Lower lobe of right lung (tissue), 2 donors: ENCODE data around the gene POU1F1. TPM values are rescaled to one million over a fixed set of nuclear protein-coding genes. Genes with fewer than 3 reads are reported as not detected.

Experiments
- ATAC-seq, 2 donors: fragments of 200-7000 bp; cut with Tn5 transposase; one replicate each; pipeline ENCODE4 v1.9.1; 2020 to 2022; ENCODE audit warnings: mild to moderate bottlenecking in 2 of 2, moderate library complexity in 2 of 2
- DNase-seq: peaks from one replicate; pipeline ENCODE4 v3.0.0-alpha.2; 2020
- H3K27ac ChIP-seq: fragments of 200-600 bp; one replicate; pipeline ENCODE4 v1.8.0; 2022
- H3K27me3 ChIP-seq: fragments of 200-600 bp; one replicate; pipeline ENCODE4 v1.8.0; 2022; ENCODE audit warnings: low read depth
- H3K36me3 ChIP-seq: fragments of 200-600 bp; one replicate; pipeline ENCODE4 v1.8.0; 2022; ENCODE audit warnings: mild to moderate bottlenecking
- H3K4me1 ChIP-seq: fragments of 200-600 bp; one replicate; pipeline ENCODE4 v1.8.0; 2022
- H3K4me3 ChIP-seq: fragments of 200-600 bp; one replicate; pipeline ENCODE4 v1.8.0; 2022; ENCODE audit warnings: mild to moderate bottlenecking
- H3K9me3 ChIP-seq: fragments of 200-600 bp; one replicate; pipeline ENCODE4 v1.8.0; 2022
- CTCF ChIP-seq: fragments of 200-600 bp; IDR thresholded peaks from one replicate; pipeline ENCODE4 v1.8.0; 2022; ENCODE audit warnings: antibody characterized with exemption, mild to moderate bottlenecking
- intact Hi-C: fragments of 100-400 bp; cut with DNase I; formaldehyde crosslinking; loops from one replicate; pipeline ENCODE4 v1.11.0; 2022
- total RNA-seq: library from RNA; stranded (reverse); fragmentation: NEBNext Ultra II Directional; extraction: Animal tissue kit (Norgen Biotek cat#: 25700); gene quantifications from one replicate; pipeline ENCODE4 v1.2.1, GENCODE V29; 2021
- donor health status: DM: no; HTN: yes; CAD: no; lungs with severe emphysema.

Gene POU1F1
- total RNA-seq, 1 donor from 2014 or later: not detected

GRCh38 chr3:87269723-87270122, 6.7 kb downstream of the POU1F1 start:
- Histone ChIP-seq H3K9me3 (no peaks in the 10 kb centered on the region), H3K27ac (no peak overlapping the region), H3K4me1 (no peaks in the 10 kb centered on the region), H3K36me3 (no peaks in the 10 kb centered on the region), H3K27me3 (no peaks in the 10 kb centered on the region), H3K4me3 (no peak overlapping the region)
- intact Hi-C loops: no loop called here
- TF ChIP-seq CTCF: no peak
- DNase-seq (no peak), ATAC-seq (no peak)

DNA sequence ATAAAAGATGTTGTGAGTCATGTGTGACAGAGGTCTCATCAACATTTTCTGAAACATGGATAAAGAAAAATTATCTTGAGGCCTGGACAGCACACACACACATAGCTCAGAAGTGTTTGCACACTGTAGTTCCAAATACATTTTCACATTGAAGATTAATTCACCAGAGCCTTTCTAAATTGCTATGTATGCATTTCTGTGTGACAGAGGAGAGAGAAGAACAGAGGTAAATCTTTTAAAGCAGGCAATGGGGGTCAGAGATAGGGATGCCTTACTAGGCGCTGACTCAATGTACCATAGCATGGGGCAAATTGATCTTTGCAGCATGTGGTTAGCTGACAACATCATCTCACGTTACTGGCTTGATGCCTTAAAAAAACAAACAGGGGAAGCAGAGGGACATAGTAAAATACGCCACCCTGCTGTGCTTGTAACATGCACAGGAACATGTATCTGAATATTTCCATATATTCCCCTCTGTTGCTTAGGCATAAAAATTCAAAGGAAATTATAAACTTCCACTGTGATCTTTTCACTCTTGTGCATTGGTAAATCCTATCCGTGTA, 7.7 kb downstream of the POU1F1 start:
- no peak for DNase-seq
- no peak for TF ChIP-seq CTCF
- intact Hi-C loops: no loop called here
- Histone ChIP-seq H3K4me3 (no peak overlapping the region), H3K27me3 (no peaks in the 10 kb centered on the region), H3K4me1 (no peaks in the 10 kb centered on the region), H3K36me3 (no peaks in the 10 kb centered on the region), H3K27ac (no peak overlapping the region), H3K9me3 (no peaks in the 10 kb centered on the region)
- no peak for ATAC-seq

DNA sequence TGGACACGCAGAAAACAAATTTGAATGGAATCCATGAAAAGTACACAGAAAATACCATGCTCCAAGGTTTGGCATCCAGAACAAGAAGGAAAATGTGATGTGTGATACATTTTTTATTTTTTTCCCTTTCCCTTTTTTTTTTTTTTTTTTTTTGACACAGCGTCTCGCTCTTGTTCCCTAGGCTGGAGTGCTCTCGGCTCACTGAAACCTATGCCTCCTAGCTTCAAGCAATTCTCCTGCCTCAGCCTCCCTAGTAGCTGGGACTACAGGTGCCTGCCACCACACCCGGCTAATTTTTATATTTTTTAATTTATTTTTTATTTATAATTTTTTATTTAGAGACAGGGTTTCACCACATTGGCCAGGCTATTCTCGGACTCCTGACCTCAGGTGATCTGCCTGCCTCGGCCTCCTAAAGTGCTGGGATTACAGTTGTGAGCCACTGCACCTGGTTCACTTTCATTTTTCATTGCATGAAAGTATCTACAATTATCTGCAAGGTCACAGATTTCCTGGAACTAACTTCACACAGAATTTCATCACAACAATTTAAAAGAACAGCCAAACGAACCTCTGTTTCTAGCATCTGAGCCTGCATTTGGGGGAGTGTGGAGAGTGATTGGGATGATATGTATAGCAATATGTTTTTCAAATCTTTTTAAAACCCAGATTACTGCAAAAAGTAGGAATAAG, 8.3 kb downstream of the POU1F1 start:
- H3K36me3 ChIP-seq: no peaks in the 10 kb centered on the region
- TF ChIP-seq CTCF: no peak
- no peak for DNase-seq
- H3K27me3 ChIP-seq: no peaks in the 10 kb centered on the region
- no peak for ATAC-seq
- H3K9me3 ChIP-seq: no peaks in the 10 kb centered on the region
- no peak overlapping the region for H3K4me3 ChIP-seq
- no peak overlapping the region for H3K27ac ChIP-seq
- intact Hi-C loops: no loop called here
- no peaks in the 10 kb centered on the region for H3K4me1 ChIP-seq

- no peak for DNase-seq
- no peak overlapping the region for H3K4me3 ChIP-seq
- H3K4me1 ChIP-seq: no peaks in the 10 kb centered on the region
- H3K9me3 ChIP-seq: no peaks in the 10 kb centered on the region
- no peak for TF ChIP-seq CTCF
- ATAC-seq: no peak
- intact Hi-C loops: no loop called here
- H3K36me3 ChIP-seq: no peaks in the 10 kb centered on the region
- H3K27me3 ChIP-seq: no peaks in the 10 kb centered on the region
- H3K27ac ChIP-seq: no peak overlapping the region
Observed at GRCh38 chr3:87261925-87262324, 14.5 kb downstream of the POU1F1 start.

GRCh38 chr3:87260270-87260669, 16.1 kb downstream of the POU1F1 start:
- ATAC-seq (no peak), DNase-seq (no peak)
- Histone ChIP-seq H3K9me3 (no peaks in the 10 kb centered on the region), H3K4me1 (no peaks in the 10 kb centered on the region), H3K27me3 (no peaks in the 10 kb centered on the region), H3K36me3 (peaks cover 2% of the 10 kb centered on the region), H3K4me3 (no peak overlapping the region), H3K27ac (no peak overlapping the region)
- peak; percentile 67 for TF ChIP-seq CTCF
- intact Hi-C loops: no loop called here
